IPS-15b (cell line): ENCODE data around the gene SHISA6.

ENCODE experiments used
- H3K27me3 ChIP-seq: one replicate; pipeline ENCODE4 v1.6.1; 2013; ENCODE audit warnings: low read length; ENCODE audit not compliant: control insufficient read depth, insufficient read depth
- H3K36me3 ChIP-seq: one replicate; pipeline ENCODE4 v1.6.1; 2013; ENCODE audit warnings: low read length; ENCODE audit not compliant: control insufficient read depth, insufficient read depth
- H3K4me1 ChIP-seq: one replicate; pipeline ENCODE4 v1.6.1; 2013; ENCODE audit warnings: mild to moderate bottlenecking, low read length; ENCODE audit not compliant: control insufficient read depth, insufficient read depth
- H3K4me3 ChIP-seq: one replicate; pipeline ENCODE4 v1.5.1; 2013; ENCODE audit warnings: low read depth, low read length
- H3K9ac ChIP-seq: one replicate; pipeline ENCODE4 v1.6.1; 2013; ENCODE audit warnings: low read depth, mild to moderate bottlenecking, low read length
- H3K9me3 ChIP-seq: one replicate; pipeline ENCODE4 v1.6.1; 2013; ENCODE audit warnings: mild to moderate bottlenecking, low read length; ENCODE audit not compliant: control insufficient read depth, insufficient read depth

SHISA6 gene

DNA sequence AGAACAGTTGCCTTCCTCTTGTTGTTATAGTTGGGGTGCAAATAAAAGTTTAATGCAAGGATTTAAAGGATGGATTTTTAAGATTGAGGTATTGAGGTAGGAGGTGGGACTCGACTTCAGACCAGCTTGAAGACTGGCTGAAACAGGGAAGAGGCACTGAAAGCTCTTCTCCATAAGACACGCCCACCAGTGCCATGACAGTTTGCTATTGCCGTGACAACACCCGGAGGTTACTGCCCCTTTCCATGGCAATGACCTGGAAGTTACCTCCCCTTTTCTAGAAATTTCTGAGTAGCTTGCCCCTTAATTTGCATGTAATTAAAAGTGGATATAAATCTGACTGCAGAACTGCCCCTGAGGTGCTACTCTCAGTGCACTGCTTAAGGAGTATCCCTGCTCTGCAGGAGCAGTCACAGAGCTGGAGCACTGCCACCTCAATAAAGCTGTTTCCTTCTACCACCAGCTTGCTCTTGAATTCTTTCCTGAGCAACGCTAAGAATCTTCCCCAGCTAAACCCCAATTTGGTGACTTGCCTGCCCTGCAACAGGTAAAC lies 122.6 kb downstream of the SHISA6 start:
- Histone ChIP-seq H3K36me3 (no peaks in the 10 kb centered on the region), H3K4me1 (no peaks in the 10 kb centered on the region), H3K9ac (no peak overlapping the region), H3K27me3 (no peaks in the 10 kb centered on the region), H3K4me3 (no peak overlapping the region), H3K9me3 (no peaks in the 10 kb centered on the region)

DNA sequence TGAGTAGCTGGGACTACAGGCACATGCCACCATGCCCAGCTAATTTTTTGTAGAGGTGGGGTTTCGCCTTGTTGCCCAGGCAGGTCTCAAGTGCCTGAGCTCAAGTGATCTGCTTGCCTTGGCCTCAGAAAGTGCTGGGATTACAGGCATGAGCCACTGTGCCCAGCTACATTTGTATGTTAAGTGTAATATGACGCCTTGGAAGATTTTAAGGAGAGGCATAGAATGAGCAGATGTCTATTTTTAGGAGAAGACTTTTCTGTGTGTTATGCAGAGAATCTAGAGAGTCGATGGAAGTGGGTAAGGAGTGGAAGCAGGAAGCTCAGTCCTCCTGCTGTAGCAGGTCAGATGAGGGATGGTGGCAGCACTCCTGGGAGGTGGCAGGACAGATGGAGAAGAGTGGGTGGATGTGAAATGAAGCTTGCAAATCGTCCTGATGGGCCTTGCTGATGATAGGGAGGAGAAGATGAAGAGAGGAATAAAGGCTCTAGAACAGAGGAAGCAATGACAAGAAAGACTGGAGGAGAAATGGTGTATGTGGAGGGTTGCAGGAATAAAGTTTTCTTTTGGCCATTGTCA lies 125.3 kb downstream of the SHISA6 start:
- Histone ChIP-seq H3K36me3 (no peaks in the 10 kb centered on the region), H3K4me1 (no peaks in the 10 kb centered on the region), H3K9ac (no peak overlapping the region), H3K4me3 (no peak overlapping the region), H3K9me3 (no peaks in the 10 kb centered on the region), H3K27me3 (no peaks in the 10 kb centered on the region)

DNA sequence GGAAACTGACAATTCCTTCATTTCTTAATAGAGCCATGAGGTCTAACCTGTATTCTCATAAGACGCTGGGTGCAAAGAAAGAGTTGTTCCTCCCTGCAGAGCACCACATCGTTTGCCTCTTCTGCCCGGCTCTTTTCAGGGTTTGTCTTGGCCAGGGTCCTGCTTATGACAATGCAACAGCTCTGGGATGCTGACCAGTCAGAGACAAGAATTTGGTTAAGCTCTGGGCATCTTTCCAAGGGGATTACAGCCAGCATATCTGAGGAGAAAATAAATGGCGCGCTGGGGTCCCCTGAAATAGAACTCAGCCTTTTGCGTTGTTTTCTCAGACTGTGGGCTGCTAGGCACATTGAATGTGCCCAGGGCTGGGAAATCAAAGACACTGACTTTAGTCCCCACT lies 128.6 kb downstream of the SHISA6 start:
- no peaks in the 10 kb centered on the region for H3K9me3 ChIP-seq
- no peaks in the 10 kb centered on the region for H3K27me3 ChIP-seq
- H3K4me3 ChIP-seq, result no peak overlapping the region
- H3K36me3 ChIP-seq, result no peaks in the 10 kb centered on the region
- H3K4me1 ChIP-seq, result no peaks in the 10 kb centered on the region
- no peak overlapping the region for H3K9ac ChIP-seq

DNA sequence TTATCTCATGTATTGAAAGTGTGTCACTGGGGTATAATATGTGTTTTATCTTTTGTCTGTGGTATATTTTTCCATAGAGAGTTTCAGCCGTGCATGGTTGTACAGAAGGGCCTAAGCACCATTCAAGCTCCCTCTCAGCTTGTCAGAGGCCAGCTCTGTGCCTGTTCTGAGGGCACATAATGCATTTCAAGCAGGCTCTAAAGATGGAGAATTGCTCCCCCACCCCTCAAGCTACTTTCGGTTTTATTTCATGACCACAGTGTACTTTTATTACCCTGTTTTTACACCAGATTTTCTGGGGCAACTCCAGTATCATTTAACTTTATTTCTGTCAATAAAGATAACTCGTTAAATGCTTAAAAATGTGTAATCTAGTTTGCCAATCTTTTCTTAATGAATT lies 131.7 kb downstream of the SHISA6 start:
- H3K9me3 ChIP-seq, result no peaks in the 10 kb centered on the region
- no peaks in the 10 kb centered on the region for H3K27me3 ChIP-seq
- no peak overlapping the region for H3K4me3 ChIP-seq
- no peaks in the 10 kb centered on the region for H3K4me1 ChIP-seq
- no peak overlapping the region for H3K9ac ChIP-seq
- H3K36me3 ChIP-seq, result no peaks in the 10 kb centered on the region

DNA sequence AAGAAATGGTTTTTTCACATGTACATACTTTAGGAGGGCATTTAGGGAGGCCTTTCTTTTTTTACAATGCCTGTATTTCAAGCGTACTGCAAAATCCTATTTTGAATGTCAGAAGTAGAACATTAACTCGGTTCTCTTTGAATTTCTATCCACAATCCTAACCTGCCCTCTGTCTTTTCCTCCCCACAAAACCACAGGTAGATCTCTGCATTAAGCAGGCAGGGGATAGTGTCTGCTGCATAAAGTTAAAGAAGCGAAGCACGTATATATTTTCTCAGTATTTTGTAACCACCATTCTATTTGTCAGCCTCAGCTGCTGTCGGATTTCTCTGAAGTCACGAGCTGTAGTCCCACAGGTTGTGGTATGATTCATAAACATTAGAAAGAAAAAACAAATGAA lies 137.5 kb downstream of the SHISA6 start:
- H3K4me3 ChIP-seq, result no peak overlapping the region
- H3K4me1 ChIP-seq, result no peaks in the 10 kb centered on the region
- no peak overlapping the region for H3K9ac ChIP-seq
- no peaks in the 10 kb centered on the region for H3K36me3 ChIP-seq
- H3K27me3 ChIP-seq, result no peaks in the 10 kb centered on the region
- H3K9me3 ChIP-seq, result no peaks in the 10 kb centered on the region

DNA sequence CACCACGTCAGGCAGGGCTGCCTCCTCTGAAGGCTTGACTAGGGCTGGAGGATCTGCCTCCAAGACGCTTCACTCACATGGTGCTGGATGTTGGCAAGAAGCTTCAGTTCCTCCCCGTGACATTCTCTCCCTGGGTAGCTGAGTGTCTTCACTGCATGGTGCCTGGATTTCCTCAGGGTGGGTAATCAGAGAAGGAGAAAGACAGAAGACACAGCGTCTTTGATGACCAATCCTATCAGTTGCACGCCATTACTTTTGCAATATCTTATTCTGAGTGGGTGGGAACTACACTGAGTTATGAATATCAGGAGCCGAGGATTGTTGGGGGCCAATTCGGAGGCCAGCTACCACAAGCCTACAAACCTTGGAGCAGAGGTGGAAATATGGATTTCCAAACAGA lies 139.7 kb downstream of the SHISA6 start:
- Histone ChIP-seq H3K9ac (no peak overlapping the region), H3K27me3 (no peaks in the 10 kb centered on the region), H3K4me3 (no peak overlapping the region), H3K36me3 (no peaks in the 10 kb centered on the region), H3K4me1 (no peaks in the 10 kb centered on the region), H3K9me3 (no peaks in the 10 kb centered on the region)

DNA sequence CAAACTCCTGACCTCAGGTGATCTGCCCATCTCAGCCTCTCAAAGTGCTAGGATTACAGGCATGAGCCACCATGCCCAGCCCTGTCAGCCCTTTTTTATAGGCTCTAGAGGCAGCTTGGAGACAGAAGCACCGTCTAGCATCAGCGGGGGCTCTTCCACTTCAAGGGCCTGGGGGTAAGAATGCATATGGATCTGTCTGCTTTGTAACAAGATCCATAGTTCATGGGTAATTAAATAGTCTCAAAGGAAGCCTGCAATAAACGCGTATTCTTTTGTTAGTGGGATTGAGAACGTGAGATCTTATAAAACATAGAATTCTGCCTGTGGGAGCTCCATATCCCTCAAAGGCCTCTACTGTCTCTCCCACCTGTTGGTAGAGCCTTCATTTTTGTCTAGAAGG lies 142.1 kb downstream of the SHISA6 start:
- Histone ChIP-seq H3K36me3 (no peaks in the 10 kb centered on the region), H3K9me3 (no peaks in the 10 kb centered on the region), H3K4me1 (no peaks in the 10 kb centered on the region), H3K27me3 (no peaks in the 10 kb centered on the region), H3K4me3 (no peak overlapping the region), H3K9ac (no peak overlapping the region)

DNA sequence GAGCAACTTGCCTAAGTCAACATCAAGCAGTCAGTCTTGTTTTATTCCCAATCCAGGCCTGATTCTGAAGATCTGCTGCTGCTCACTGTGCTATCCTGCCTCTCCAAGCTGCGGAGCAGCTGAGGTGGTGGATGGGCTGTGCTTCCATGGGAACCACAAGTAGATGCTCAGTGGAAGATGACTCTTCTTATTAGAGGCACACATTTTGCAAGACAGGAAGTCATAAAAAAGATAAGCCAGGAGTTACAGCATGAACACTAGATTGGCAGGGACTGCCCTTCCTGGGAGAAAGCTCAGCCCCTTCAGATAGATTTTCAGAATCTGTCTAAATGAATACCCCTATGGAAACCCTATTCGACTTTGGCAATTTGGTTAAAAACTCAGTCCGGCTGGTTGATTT lies 143.1 kb downstream of the SHISA6 start:
- H3K9me3 ChIP-seq, result no peaks in the 10 kb centered on the region
- no peaks in the 10 kb centered on the region for H3K36me3 ChIP-seq
- no peaks in the 10 kb centered on the region for H3K27me3 ChIP-seq
- H3K9ac ChIP-seq, result no peak overlapping the region
- no peaks in the 10 kb centered on the region for H3K4me1 ChIP-seq
- no peak overlapping the region for H3K4me3 ChIP-seq

DNA sequence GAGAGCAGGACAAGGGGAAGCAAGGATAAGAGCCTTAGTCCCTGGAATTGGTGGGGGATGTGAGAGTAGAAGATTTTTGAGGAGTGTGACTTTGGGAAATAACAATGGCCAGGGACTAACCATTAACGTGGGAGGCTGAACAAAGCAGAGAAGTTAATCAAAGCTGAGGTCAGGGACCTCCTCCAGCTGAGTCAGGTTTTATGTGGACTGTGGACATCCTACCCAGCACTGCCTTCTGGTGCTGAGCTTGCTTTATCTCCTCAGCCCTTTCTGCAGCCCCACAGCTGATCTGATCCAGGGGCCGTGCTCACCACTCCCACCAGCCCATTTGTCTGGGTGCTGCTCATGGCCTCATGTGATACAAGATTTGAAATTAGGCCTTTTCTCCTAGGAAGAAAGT lies 146.6 kb downstream of the SHISA6 start:
- no peak overlapping the region for H3K9ac ChIP-seq
- no peak overlapping the region for H3K4me3 ChIP-seq
- H3K27me3 ChIP-seq, result no peaks in the 10 kb centered on the region
- H3K36me3 ChIP-seq, result no peaks in the 10 kb centered on the region
- no peaks in the 10 kb centered on the region for H3K4me1 ChIP-seq
- H3K9me3 ChIP-seq, result no peaks in the 10 kb centered on the region

DNA sequence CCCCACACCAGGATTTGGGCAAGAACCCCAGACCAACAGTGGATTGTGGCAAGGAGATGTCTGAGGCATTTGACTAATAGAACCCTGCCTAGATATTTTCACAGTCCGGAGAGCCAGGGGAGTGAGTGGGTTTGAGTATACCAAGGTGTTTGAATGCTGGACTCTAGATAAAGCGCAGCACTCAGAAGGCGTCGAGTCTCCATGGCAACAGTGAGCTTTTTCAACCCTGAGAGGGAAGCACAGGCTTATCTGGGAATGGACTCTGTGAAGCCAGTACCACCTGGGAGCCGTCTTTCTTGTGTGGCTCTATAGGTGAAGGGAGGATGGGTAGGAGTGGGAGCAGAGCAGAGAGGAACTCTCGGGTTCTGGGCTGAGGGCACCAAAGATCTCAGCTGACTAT lies 147.0 kb downstream of the SHISA6 start:
- Histone ChIP-seq H3K4me3 (no peak overlapping the region), H3K9me3 (no peaks in the 10 kb centered on the region), H3K9ac (no peak overlapping the region), H3K4me1 (no peaks in the 10 kb centered on the region), H3K27me3 (no peaks in the 10 kb centered on the region), H3K36me3 (no peaks in the 10 kb centered on the region)

DNA sequence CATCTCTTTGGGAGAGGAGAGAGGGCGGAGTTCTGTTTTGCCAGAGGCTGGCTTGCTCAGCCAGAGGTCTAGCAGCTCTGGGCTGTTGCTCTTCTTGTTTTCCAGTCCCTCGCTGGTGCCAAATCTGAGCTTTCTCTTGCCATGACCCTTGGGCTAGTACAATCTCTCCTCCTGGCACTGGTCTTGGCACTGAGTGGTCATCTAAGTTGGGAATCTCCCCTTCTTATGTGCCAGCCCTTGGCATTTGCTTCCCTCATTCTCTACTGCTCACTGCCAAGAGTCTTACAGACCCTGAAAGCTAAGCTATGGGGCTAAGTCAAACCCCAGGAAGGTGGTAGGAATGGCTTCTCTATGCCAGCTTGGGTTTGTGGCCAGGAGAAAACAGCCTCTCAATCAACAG lies 148.6 kb downstream of the SHISA6 start:
- no peak overlapping the region for H3K4me3 ChIP-seq
- H3K27me3 ChIP-seq, result no peaks in the 10 kb centered on the region
- H3K9ac ChIP-seq, result no peak overlapping the region
- H3K4me1 ChIP-seq, result no peaks in the 10 kb centered on the region
- no peaks in the 10 kb centered on the region for H3K9me3 ChIP-seq
- H3K36me3 ChIP-seq, result no peaks in the 10 kb centered on the region

DNA sequence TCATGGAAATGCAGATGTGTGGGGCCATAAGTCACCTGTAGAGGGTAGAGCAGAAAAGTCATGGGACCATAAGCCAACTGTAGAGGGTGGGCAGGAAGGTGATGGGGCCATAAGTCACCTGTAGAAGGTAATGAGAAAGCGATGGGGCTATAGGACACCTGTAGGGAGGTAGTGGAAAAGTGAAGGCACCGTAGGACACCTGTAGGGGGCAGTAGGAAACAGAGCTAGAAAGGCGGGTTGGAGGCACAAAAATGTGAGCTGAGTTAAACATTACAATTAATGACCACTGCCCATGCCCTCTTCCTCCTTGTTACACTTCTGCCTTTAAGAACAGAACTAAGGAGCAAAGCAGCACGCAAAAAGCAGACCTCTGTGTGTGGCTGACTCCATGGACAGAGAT lies 150.1 kb downstream of the SHISA6 start:
- Histone ChIP-seq H3K4me1 (no peaks in the 10 kb centered on the region), H3K9ac (no peak overlapping the region), H3K36me3 (no peaks in the 10 kb centered on the region), H3K4me3 (no peak overlapping the region), H3K27me3 (no peaks in the 10 kb centered on the region), H3K9me3 (no peaks in the 10 kb centered on the region)
